ENCODE measurements around the gene ALOX15.

The ALOX15 gene

DNA sequence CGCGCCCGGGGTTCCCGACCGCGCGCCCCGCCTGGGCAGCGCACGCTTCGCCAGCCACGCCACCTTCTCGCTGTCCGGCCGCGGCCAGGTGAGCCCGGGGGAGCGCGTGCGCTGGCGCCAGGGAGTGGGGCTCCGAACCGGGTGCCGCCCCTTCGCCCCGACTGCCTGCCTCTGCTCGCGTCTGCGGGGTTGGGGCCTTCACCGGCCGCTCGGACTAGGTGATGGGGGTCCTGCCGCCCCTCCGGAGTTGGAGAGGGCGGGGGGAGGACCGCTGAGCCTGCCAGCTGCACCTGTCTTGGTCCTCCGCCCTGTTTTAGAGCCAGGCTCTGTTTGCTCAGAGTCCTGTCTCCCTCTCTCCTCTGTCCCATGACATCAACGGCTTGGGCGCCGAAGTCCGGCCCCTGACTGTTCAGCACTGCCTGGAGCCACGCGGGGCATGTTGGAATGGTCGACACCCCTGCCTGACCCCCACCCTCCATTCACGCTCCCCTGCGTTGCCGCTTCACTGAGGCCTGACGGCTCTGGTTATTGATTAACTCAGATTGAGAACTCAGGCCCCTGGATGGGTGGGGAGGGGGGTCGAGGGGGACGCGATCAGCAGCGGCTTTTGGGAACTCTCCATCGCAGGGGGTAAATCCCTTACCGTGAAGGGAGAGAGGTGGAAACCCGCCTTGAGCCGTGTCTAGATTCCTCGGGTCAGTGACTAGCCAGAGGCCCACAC is 56.4 kb downstream of the ALOX15 start:
- no peaks in the 10 kb centered on the region for H3K36me3 ChIP-seq (ENCODE audit: insufficient read depth, low read length)
- H3K4me1 ChIP-seq (ENCODE audit: insufficient read depth, low read length): no peaks in the 10 kb centered on the region
- no peak overlapping the region for H3K4me3 ChIP-seq (ENCODE audit: low read depth in 1 of 2, low read length in 2 of 2)
- no peak overlapping the region for H2AFZ ChIP-seq (ENCODE audit: low read depth, low read length)
- H3K27me3 ChIP-seq (ENCODE audit: insufficient read depth, low read length, poor library complexity): peaks cover 6% of the 10 kb centered on the region
- DNase-seq (no peak), ATAC-seq (ENCODE audit: insufficient read depth, low read depth) (no peak)
- no peak overlapping the region for H3K27ac ChIP-seq (ENCODE audit: low read length)
- H3K4me2 ChIP-seq (ENCODE audit: insufficient read depth, low read length): no peak overlapping the region
- no peaks in the 10 kb centered on the region; the same call in 1 of the 2 replicates for H4K20me1 ChIP-seq (ENCODE audit: insufficient read depth, low read length)
- no peaks in the 10 kb centered on the region for H3K79me2 ChIP-seq (ENCODE audit: insufficient read depth, low read length)
- no peaks in the 10 kb centered on the region for H3K9me3 ChIP-seq (ENCODE audit: insufficient read depth, low read length, severe bottlenecking)
- no peak overlapping the region for H3K9ac ChIP-seq (ENCODE audit: low read depth, low read length)
- no peak for TF ChIP-seq EZH2 (IDR thresholded peaks at IDR 0.05; ENCODE audit: borderline replicate concordance, low read depth, low read length, severe bottlenecking)
- TF ChIP-seq, protein P1, sequence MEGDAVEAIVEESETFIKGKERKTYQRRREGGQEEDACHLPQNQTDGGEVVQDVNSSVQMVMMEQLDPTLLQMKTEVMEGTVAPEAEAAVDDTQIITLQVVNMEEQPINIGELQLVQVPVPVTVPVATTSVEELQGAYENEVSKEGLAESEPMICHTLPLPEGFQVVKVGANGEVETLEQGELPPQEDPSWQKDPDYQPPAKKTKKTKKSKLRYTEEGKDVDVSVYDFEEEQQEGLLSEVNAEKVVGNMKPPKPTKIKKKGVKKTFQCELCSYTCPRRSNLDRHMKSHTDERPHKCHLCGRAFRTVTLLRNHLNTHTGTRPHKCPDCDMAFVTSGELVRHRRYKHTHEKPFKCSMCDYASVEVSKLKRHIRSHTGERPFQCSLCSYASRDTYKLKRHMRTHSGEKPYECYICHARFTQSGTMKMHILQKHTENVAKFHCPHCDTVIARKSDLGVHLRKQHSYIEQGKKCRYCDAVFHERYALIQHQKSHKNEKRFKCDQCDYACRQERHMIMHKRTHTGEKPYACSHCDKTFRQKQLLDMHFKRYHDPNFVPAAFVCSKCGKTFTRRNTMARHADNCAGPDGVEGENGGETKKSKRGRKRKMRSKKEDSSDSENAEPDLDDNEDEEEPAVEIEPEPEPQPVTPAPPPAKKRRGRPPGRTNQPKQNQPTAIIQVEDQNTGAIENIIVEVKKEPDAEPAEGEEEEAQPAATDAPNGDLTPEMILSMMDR (IDR thresholded peaks at IDR 0.05; ENCODE audit: borderline replicate concordance, extremely low read depth, low read length, poor library complexity, severe bottlenecking): no peak

DNA sequence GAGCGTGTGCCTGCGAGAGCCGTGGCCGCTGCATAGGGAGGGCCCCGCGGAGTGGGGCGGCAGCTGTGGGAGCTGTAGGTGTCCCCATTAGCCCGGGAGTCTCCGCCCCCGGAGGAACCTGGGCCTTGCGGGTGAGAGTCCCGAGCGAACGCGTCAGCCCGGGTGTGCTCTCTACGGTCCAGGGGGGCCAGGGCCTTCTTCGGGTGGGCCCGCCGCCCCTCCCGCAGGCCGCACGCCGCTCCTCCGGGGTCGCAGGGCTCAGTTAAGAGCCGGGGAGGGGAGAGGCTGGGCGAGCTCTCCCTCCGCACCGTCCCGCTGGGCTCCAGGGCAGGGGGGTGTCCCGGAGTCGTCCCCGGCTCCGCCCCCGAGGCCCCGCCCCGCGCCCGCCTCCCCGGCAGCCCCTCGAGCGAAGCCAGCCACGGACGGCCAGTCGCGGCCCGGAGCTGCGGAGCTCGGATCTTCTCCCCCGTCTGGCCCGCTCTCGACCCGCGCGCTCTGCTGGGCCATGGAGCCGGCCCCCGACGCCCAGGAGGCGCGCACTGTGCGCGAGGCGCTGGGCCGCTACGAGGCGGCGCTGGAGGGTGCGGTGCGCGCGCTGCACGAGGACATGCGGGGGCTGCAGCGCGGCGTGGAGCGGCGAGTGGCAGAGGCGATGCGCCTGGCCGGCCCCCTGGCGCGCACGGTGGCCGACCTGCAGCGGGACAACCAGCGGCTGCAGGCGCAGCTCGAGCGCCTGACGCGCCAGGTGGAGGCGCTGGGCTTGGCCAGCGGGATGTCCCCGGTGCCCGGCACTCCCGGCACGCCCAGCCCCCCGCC is 57.2 kb downstream of the ALOX15 start, which contains the start of gene SMTNL2:
TSS of gene SMTNL2 (plus strand) at position 429 of the 816 bp plus-strand sequence. CDS start at position 506, 77 bp downstream.
- DNase-seq (no peak), ATAC-seq (ENCODE audit: insufficient read depth, low read depth) (no peak)
- Histone ChIP-seq H3K4me3 (ENCODE audit: low read depth in 1 of 2, low read length in 2 of 2) (no peak within 1 kb of the TSS), H3K9me3 (ENCODE audit: insufficient read depth, low read length, severe bottlenecking) (no peaks in the 10 kb centered on the region), H3K27ac (ENCODE audit: low read length) (no peak within 1 kb of the TSS), H3K4me1 (ENCODE audit: insufficient read depth, low read length) (no peaks in the 10 kb centered on the region), H3K79me2 (ENCODE audit: insufficient read depth, low read length) (no peaks in the 10 kb centered on the region), H3K4me2 (ENCODE audit: insufficient read depth, low read length) (no peak within 1 kb of the TSS), H4K20me1 (ENCODE audit: insufficient read depth, low read length) (no peaks in the 10 kb centered on the region; the same call in 1 of the 2 replicates), H3K27me3 (ENCODE audit: insufficient read depth, low read length, poor library complexity) (peaks cover 6% of the 10 kb centered on the region), H2AFZ (ENCODE audit: low read depth, low read length) (no peak within 1 kb of the TSS), H3K9ac (ENCODE audit: low read depth, low read length) (no peak within 1 kb of the TSS), H3K36me3 (ENCODE audit: insufficient read depth, low read length) (no peaks in the 10 kb centered on the region)
- no peak for TF ChIP-seq EZH2 (IDR thresholded peaks at IDR 0.05; ENCODE audit: borderline replicate concordance, low read depth, low read length, severe bottlenecking)
- TF ChIP-seq, protein P1 (IDR thresholded peaks at IDR 0.05; ENCODE audit: borderline replicate concordance, extremely low read depth, low read length, poor library complexity, severe bottlenecking): no peak

DNA sequence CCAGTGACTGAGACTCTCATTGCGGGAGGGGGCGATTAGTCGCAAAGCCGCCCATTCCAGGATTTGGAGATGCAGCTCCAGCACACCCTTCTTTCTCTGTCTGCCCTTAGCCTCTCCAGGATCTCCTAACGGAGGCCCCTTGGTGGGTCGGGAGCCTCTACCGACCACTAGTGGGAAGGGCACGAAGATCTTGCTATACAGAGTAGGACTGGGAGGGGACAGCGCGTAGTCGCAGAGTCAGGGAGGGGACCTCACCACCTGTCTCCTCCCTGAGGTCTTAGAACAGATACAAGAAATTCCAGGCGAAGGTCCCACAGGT is 57.7 kb downstream of the ALOX15 start:
- no peaks in the 10 kb centered on the region for H3K36me3 ChIP-seq (ENCODE audit: insufficient read depth, low read length)
- H2AFZ ChIP-seq (ENCODE audit: low read depth, low read length): no peak overlapping the region
- peaks cover 6% of the 10 kb centered on the region for H3K27me3 ChIP-seq (ENCODE audit: insufficient read depth, low read length, poor library complexity)
- H3K4me1 ChIP-seq (ENCODE audit: insufficient read depth, low read length): no peaks in the 10 kb centered on the region
- DNase-seq: no peak
- no peaks in the 10 kb centered on the region; the same call in 1 of the 2 replicates for H4K20me1 ChIP-seq (ENCODE audit: insufficient read depth, low read length)
- H3K27ac ChIP-seq (ENCODE audit: low read length): no peak overlapping the region
- no peak overlapping the region for H3K4me3 ChIP-seq (ENCODE audit: low read depth in 1 of 2, low read length in 2 of 2)
- H3K9ac ChIP-seq (ENCODE audit: low read depth, low read length): no peak overlapping the region
- no peak overlapping the region for H3K4me2 ChIP-seq (ENCODE audit: insufficient read depth, low read length)
- ATAC-seq (ENCODE audit: insufficient read depth, low read depth): peak; percentile 79
- no peak for TF ChIP-seq EZH2 (IDR thresholded peaks at IDR 0.05; ENCODE audit: borderline replicate concordance, low read depth, low read length, severe bottlenecking)
- TF ChIP-seq, protein P1 (IDR thresholded peaks at IDR 0.05; ENCODE audit: borderline replicate concordance, extremely low read depth, low read length, poor library complexity, severe bottlenecking): peak; percentile 47
- H3K79me2 ChIP-seq (ENCODE audit: insufficient read depth, low read length): no peaks in the 10 kb centered on the region
- H3K9me3 ChIP-seq (ENCODE audit: insufficient read depth, low read length, severe bottlenecking): no peaks in the 10 kb centered on the region
